ENCODE measurements around the gene SUV39H2. TPM values are rescaled to one million over a fixed set of nuclear protein-coding genes. Genes with fewer than 3 reads are reported as not detected.

SUV39H2 gene
- total and polyA plus RNA-seq, 2 experiments from 2014 or later = 9.3 to 14.6 TPM

- no peak overlapping the region for H3K27ac ChIP-seq
- no peaks in the 10 kb centered on the region for H3K27me3 ChIP-seq (replicated peaks; ENCODE audit: insufficient read depth)
- H3K4me1 ChIP-seq (ENCODE audit: insufficient read depth) = no peaks in the 10 kb centered on the region
- TF ChIP-seq EZH2phosphoT487 (IDR thresholded peaks at IDR 0.05; ENCODE audit: insufficient read depth, low read depth) (no peak), EZH2 (IDR thresholded peaks at IDR 0.05; ENCODE audit: insufficient read depth, poor library complexity, severe bottlenecking) (no peak)
- no peaks in the 10 kb centered on the region for H4K20me1 ChIP-seq (ENCODE audit: insufficient read depth)
- H3K79me2 ChIP-seq (ENCODE audit: insufficient read depth) = no peaks in the 10 kb centered on the region
- H3K9me3 ChIP-seq (ENCODE audit: low read depth) = no peaks in the 10 kb centered on the region
- 97 to 98% methylated on average over 3 of the region's 3 CpGs for WGBS, 2 experiments (ENCODE audit: low coverage in 1 of 2, low lambda C conversion rate in 2 of 2, missing lambda C conversion rate in 2 of 2)
- no peak overlapping the region for H3K9ac ChIP-seq
- H2AFZ ChIP-seq = no peak overlapping the region
- no peak for DNase-seq
- H3K36me3 ChIP-seq (ENCODE audit: low read depth) = peaks cover 56% of the 10 kb centered on the region
- H3K4me2 ChIP-seq (ENCODE audit: unreplicated experiment) = no peak overlapping the region
- no peaks in the 10 kb centered on the region for H3F3A ChIP-seq (ENCODE audit: insufficient read depth)
- in situ Hi-C loops (cut with MboI) = no loop called here
- no peak overlapping the region for H3K4me3 ChIP-seq
- H3K9me2 ChIP-seq (ENCODE audit: insufficient read depth) = no peaks in the 10 kb centered on the region
Measured at GRCh38 chr10:14918964-14919363, 40.3 kb downstream of the SUV39H2 start.

- Histone ChIP-seq H3F3A (ENCODE audit: insufficient read depth) (no peaks in the 10 kb centered on the region), H3K27me3 (replicated peaks; ENCODE audit: insufficient read depth) (no peaks in the 10 kb centered on the region), H3K4me2 (ENCODE audit: unreplicated experiment) (no peak overlapping the region), H2AFZ (no peak overlapping the region), H3K4me3 (no peak overlapping the region), H3K9me3 (ENCODE audit: low read depth) (no peaks in the 10 kb centered on the region), H3K36me3 (ENCODE audit: low read depth) (peaks cover 38% of the 10 kb centered on the region; the same call in 1 of the 2 replicates), H3K9me2 (ENCODE audit: insufficient read depth) (no peaks in the 10 kb centered on the region), H3K79me2 (ENCODE audit: insufficient read depth) (no peaks in the 10 kb centered on the region), H3K27ac (no peak overlapping the region), H3K9ac (no peak overlapping the region), H3K4me1 (ENCODE audit: insufficient read depth) (no peaks in the 10 kb centered on the region), H4K20me1 (ENCODE audit: insufficient read depth) (no peaks in the 10 kb centered on the region)
- in situ Hi-C loops (cut with MboI) = no loop called here
- no peak for DNase-seq
- TF ChIP-seq EZH2 (IDR thresholded peaks at IDR 0.05; ENCODE audit: insufficient read depth, poor library complexity, severe bottlenecking) (no peak), EZH2phosphoT487 (IDR thresholded peaks at IDR 0.05; ENCODE audit: insufficient read depth, low read depth) (no peak)
- 97 to 99% methylated on average over 7 of the region's 7 CpGs for WGBS, 2 experiments (ENCODE audit: low coverage in 1 of 2, low lambda C conversion rate in 2 of 2, missing lambda C conversion rate in 2 of 2)
Measured at GRCh38 chr10:14924013-14924412, 45.3 kb downstream of the SUV39H2 start.

- TF ChIP-seq EZH2 (IDR thresholded peaks at IDR 0.05; ENCODE audit: insufficient read depth, poor library complexity, severe bottlenecking) (no peak), EZH2phosphoT487 (IDR thresholded peaks at IDR 0.05; ENCODE audit: insufficient read depth, low read depth) (no peak)
- in situ Hi-C loops (cut with MboI) = no loop called here
- Histone ChIP-seq H3F3A (ENCODE audit: insufficient read depth) (no peaks in the 10 kb centered on the region), H2AFZ (no peak overlapping the region), H3K9ac (no peak overlapping the region), H3K4me2 (ENCODE audit: unreplicated experiment) (no peak overlapping the region), H3K9me2 (ENCODE audit: insufficient read depth) (no peaks in the 10 kb centered on the region), H3K27ac (no peak overlapping the region), H3K4me3 (no peak overlapping the region), H3K27me3 (replicated peaks; ENCODE audit: insufficient read depth) (no peaks in the 10 kb centered on the region), H4K20me1 (ENCODE audit: insufficient read depth) (no peaks in the 10 kb centered on the region), H3K4me1 (ENCODE audit: insufficient read depth) (no peaks in the 10 kb centered on the region), H3K36me3 (ENCODE audit: low read depth) (peaks cover 31% of the 10 kb centered on the region; the same call in 1 of the 2 replicates), H3K79me2 (ENCODE audit: insufficient read depth) (no peaks in the 10 kb centered on the region), H3K9me3 (ENCODE audit: low read depth) (no peaks in the 10 kb centered on the region)
- WGBS, 2 experiments (ENCODE audit: low coverage in 1 of 2, low lambda C conversion rate in 2 of 2, missing lambda C conversion rate in 2 of 2) = 96 to 98% methylated on average over 2 of the region's 2 CpGs
- DNase-seq = no peak
Measured at GRCh38 chr10:14925268-14925667, 46.6 kb downstream of the SUV39H2 start.

- no peak overlapping the region for H3K27ac ChIP-seq
- H3K9me3 ChIP-seq (ENCODE audit: low read depth) = no peaks in the 10 kb centered on the region
- no peaks in the 10 kb centered on the region for H4K20me1 ChIP-seq (ENCODE audit: insufficient read depth)
- in situ Hi-C loops (cut with MboI) = no loop called here
- H3K9me2 ChIP-seq (ENCODE audit: insufficient read depth) = no peaks in the 10 kb centered on the region
- H3F3A ChIP-seq (ENCODE audit: insufficient read depth) = no peaks in the 10 kb centered on the region
- DNase-seq = no peak
- no peak overlapping the region for H3K9ac ChIP-seq
- peaks cover 35% of the 10 kb centered on the region; the same call in 1 of the 2 replicates for H3K36me3 ChIP-seq (ENCODE audit: low read depth)
- no peaks in the 10 kb centered on the region for H3K4me1 ChIP-seq (ENCODE audit: insufficient read depth)
- no peaks in the 10 kb centered on the region for H3K27me3 ChIP-seq (replicated peaks; ENCODE audit: insufficient read depth)
- H2AFZ ChIP-seq = no peak overlapping the region
- WGBS, 2 experiments (ENCODE audit: low coverage in 1 of 2, low lambda C conversion rate in 2 of 2, missing lambda C conversion rate in 2 of 2) = 85 to 88% methylated on average over 8 of the region's 8 CpGs
- H3K79me2 ChIP-seq (ENCODE audit: insufficient read depth) = no peaks in the 10 kb centered on the region
- H3K4me2 ChIP-seq (ENCODE audit: unreplicated experiment) = no peak overlapping the region
- TF ChIP-seq EZH2 (IDR thresholded peaks at IDR 0.05; ENCODE audit: insufficient read depth, poor library complexity, severe bottlenecking) = no peak
- no peak for TF ChIP-seq EZH2phosphoT487 (IDR thresholded peaks at IDR 0.05; ENCODE audit: insufficient read depth, low read depth)
- H3K4me3 ChIP-seq = no peak overlapping the region
Measured at GRCh38 chr10:14926061-14926470, 47.4 kb downstream of the SUV39H2 start.
